ENCODE data around the gene CTDSP2.

DNA sequence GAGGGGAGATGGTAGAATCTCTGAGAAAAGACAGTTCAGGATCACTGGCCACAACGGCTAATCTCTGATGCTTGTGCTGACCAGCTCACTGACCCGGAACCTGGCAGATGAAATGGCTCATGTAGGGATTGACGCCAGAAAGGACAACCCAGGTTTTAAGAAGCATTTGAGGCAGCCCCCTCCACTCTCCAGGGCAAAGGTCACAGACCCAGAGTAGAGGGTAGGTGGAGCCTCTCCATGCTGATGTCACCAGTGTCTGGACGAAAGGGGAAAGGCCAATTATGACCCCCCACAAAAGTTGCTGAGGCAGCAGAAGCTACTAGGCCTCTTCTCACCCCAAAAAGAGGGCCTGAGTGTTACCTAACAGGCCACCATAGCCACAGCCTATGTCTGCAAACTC lies 75.8 kb downstream of the CTDSP2 start:
- TF ChIP-seq, protein P1, sequence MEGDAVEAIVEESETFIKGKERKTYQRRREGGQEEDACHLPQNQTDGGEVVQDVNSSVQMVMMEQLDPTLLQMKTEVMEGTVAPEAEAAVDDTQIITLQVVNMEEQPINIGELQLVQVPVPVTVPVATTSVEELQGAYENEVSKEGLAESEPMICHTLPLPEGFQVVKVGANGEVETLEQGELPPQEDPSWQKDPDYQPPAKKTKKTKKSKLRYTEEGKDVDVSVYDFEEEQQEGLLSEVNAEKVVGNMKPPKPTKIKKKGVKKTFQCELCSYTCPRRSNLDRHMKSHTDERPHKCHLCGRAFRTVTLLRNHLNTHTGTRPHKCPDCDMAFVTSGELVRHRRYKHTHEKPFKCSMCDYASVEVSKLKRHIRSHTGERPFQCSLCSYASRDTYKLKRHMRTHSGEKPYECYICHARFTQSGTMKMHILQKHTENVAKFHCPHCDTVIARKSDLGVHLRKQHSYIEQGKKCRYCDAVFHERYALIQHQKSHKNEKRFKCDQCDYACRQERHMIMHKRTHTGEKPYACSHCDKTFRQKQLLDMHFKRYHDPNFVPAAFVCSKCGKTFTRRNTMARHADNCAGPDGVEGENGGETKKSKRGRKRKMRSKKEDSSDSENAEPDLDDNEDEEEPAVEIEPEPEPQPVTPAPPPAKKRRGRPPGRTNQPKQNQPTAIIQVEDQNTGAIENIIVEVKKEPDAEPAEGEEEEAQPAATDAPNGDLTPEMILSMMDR (conservative IDR thresholded peaks at IDR 0.05; ENCODE audit: low read length), result no peak
- TF ChIP-seq EZH2phosphoT487 (IDR thresholded peaks at IDR 0.05; ENCODE audit: borderline replicate concordance, low read depth, low read length), result no peak
